Activated naive CD4-positive, alpha-beta T cell treated with anti-CD3 and anti-CD28 coated beads, Interleukin-2, amount 50 U/mL, for 16 hours (primary cell): Measurements from ENCODE around the gene ZNF618.
"Not testable (repeated sequence)": the region's sequence is repeated elsewhere in the genome, so short reads cannot be mapped to it uniquely, and the experiment has no call there.

ENCODE experiments used
- DNase-seq: peaks from one replicate; pipeline ENCODE4 v3.0.0-alpha.2; 2020

ZNF618 gene

GRCh38 chr9:114069476-114070187 lies 193.5 kb downstream of the ZNF618 start:
- no peak for DNase-seq

DNA sequence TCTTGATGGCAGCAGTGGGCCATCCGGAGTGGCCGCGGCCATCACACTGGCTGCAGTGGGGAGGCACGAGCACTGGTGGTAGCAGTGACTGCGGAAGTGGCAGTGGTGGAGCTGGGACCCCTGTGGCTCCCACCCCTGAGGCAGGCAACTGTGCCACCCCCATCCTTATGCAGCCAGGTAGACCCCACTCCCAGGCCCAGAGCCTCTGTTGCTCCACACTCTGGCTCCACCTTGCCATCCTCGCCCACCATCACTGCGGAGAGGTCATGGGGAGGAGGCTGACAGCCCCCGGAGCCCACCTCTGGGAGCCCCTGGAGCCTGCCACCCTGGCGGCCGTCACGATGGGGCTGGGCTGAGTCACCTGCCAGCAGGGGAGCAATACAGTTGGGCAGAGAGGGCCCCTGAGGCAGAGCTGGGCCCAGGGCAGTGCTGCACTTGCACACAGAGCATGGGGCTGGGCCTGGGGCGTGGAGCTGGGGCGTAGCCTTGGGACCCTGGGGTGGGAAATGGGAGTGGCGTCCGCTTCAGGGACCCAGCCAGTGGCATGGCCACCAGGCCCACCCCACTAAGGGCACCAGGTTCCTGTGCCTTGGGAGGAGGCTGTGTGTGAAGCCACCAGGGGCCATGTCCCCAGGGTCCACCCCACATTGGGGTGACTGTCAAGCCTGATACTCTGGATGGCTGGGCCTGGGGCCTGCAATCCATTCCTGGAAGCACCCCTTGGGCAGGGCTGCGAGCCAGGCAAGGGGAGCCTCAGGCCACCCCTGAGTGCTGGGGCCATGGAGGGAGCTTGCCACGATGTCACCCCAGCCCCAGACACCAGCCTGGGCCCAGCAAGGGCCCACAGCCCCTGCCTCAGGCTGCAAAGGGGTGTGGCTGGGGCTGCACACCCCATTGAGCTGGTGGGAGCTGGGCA lies 194.3 kb downstream of the ZNF618 start:
- no peak for DNase-seq

DNA sequence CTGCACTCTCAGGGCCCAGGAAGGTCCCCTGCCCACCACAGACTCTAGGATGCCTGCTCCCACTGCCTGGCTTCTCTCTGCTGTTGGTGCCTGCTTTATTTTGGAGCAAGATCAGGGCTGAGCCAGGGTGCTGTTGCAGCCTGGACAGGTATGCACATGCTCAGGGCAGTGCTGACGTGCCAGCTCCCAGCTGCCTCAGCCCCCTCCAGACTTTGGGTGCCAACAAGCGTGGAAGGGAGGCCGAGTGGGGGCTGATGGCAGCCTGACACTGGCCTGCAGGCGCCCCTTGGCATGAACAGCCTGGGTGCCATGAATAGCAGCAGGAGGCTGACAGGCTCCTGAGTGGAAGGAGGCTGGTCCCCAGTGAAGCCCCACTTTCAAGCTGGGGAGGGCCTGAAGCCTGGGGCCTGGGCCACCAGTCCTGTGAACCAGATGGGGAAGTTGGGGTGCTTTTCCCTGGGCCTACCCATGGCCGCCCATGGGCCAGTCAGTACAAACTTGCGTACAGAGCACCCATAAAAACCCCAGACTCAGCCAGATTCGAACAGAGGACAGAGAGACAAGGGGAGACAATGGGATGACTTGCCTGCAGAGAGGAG lies 195.2 kb downstream of the ZNF618 start:
- DNase-seq = no peak

GRCh38 chr9:114072184-114073140 lies 196.4 kb downstream of the ZNF618 start:
- no peak for DNase-seq

- DNase-seq = no peak
Measured at GRCh38 chr9:114075602-114076001, 199.5 kb downstream of the ZNF618 start.

DNA sequence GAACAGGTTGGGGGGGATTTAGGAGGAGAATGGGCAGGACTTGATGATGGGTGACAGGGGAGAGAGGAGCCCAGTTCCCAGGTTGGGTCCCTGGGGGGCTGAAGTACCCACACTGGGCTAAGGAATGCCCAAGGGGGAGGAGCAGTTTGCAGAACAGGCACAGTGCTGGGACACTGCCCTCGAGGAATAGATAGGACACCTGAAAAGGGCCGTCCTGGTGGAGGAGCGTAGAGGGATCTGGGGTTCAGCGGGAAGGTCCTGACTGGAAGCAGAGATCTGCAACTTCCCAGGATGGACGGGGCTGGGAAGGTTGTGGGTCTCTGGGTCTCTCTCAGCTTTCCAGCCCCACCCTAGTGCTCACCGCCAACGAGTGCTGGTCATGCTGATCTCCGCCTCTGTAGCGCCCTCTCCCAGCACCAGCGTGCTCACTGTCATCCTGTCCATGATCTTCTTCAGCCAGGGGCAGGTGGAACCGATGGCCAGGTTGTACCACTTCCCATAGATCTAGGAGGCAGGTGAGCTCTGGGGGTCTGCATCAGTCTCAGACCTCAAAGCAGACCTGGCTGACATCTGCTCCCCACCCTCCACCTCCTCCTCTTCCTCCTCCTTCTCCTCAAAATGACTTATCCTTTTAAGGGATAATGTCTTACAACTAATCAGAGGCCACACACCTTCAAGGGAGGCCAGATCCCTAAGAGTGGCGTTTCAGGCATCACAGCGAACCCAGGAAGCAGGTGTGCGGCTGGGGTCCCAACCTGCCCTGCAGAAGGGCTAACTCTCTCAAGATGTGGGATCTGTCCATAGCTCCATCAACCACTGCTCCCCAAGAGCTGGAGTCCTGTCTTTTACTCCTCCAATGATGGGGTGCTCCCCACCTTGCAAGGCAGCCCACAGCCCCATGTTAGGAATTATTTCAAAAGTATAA lies 200.4 kb downstream of the ZNF618 start:
- DNase-seq = no peak

DNA sequence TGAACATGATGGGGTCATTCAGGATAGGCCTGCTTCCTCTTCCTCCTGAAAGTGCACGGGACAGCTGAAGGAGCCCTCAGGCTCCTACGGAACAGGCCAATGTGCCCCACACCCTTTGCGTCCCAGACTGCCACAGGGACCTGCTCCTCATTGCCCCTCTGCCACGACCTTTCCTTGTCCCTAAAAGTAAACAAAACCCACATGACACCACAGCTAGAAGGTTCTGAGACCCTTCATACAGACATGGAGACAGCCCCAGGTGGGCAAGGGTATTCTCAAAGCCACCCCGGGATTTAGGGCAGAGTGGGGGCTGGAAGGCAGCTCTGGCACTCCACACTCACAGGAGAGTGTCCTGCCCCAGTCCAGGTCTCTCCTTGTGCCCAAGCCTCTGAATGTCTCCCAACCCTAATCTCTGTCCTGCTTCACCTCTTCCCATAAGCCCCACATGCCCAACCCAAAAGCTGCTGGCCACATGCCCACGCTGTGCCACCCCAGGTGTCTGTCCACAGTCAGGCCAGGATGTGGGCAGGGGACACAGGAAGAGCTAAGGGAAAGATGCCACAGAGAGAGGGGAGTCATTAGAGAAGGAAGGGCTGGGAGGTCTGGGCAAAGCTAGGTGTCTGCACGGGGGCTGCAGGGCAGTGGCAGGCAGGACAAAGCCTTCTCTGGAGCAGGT lies 201.2 kb downstream of the ZNF618 start:
- no peak for DNase-seq

DNA sequence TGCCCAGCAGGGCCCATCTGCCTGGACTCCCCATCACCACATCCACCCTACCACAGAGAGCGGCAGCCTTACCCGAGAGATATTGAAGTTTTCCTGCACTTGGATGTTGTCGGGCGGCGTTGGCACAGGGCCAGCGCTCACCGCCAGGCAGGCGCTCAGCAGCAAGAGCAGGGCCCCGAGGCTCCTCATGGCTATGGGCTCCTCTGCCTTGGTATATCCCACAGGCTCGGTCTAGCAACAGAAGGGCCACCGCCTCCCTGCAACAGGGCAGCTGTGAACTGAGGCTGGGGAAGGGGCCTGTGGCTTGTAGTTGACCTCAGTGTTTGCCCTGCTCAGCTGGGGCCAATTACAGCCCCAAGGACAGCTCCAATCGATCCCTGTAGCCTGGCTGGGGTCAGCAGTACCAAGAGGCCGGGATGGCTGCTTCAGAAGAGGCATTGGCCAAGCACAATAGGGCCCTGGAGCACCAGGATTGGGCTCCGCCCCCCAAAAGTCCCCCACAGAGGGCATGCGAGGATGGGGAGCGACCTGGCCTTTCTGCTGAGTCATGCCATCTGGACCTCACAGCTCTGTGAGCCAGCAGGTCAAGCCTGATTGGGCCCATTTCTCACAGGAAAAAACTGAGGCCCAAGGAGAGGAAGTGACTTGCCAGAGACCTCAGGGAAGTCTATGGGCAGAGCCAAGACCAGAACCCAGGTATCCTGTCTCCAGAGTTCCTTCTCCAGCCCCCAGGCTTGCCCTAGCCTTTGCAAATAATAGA lies 202.1 kb downstream of the ZNF618 start, which contains the start of gene AMBP:
Gene AMBP, minus strand, starts transcription at position 280 of the 760 bp plus-strand sequence. Its CDS starts 91 bp downstream, at position 189.
- no peak for DNase-seq

- DNase-seq = no peak
Measured at GRCh38 chr9:114078781-114079156, 202.7 kb downstream of the ZNF618 start.

DNA sequence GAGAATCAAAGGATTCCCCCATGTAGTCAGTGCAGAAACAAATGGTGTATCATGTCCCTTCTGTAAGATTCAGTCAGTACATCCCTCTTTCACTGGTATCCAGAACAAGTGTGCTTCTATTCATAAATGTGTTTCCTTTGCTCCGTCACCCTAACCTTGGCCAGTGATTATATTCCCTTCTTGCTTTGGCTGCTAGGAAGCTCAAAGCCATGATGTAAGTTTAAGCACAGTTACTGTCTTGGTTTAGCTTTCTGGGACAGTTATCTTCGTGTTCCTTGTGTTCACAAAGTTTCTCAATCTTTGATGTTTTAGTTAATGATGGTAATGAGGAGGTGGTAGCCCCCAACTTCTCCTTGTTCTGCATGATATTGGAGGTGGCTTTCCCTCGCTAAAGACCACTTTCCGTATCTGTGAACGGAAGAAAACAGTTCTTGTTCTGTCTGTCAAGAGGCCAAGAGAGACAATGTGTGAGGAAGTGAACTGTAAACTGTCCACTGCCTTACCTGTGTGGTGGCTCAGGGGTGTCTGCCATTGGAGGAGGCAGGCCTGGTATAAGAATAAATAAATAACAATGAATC lies 204.2 kb downstream of the ZNF618 start:
- no peak for DNase-seq

GRCh38 chr9:114080773-114081440 lies 204.8 kb downstream of the ZNF618 start:
- DNase-seq = no peak

DNA sequence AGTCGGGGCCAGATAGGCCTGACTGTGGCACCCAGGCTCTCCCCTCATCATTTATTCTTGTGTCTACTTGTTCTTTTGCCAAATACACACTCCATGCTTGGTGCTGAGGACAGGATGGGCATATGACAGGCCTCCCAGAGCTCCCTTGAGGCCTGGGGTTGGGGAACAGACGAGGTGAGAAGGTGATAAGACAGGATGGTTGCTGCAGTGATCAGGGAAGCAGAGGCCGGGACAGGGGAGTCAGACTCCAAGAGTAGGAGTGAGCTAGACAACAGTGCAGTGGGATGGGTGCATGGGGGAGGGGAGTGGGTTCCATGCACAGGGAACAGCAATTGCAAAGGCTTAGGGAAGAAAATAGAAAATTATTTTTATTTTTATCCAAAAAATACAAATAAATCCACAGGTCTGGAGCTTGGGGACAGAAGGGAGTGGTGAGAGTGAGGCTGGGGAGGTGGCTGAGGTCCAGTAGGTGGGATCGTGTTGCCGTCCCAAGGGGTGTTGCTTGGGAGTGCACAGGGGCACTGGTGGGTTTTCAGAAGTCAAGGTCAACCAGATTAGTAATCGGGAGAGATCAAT lies 205.4 kb downstream of the ZNF618 start:
- no peak for DNase-seq

- peak; percentile 78 for DNase-seq
Measured at GRCh38 chr9:114082017-114082762, 206.1 kb downstream of the ZNF618 start.

DNA sequence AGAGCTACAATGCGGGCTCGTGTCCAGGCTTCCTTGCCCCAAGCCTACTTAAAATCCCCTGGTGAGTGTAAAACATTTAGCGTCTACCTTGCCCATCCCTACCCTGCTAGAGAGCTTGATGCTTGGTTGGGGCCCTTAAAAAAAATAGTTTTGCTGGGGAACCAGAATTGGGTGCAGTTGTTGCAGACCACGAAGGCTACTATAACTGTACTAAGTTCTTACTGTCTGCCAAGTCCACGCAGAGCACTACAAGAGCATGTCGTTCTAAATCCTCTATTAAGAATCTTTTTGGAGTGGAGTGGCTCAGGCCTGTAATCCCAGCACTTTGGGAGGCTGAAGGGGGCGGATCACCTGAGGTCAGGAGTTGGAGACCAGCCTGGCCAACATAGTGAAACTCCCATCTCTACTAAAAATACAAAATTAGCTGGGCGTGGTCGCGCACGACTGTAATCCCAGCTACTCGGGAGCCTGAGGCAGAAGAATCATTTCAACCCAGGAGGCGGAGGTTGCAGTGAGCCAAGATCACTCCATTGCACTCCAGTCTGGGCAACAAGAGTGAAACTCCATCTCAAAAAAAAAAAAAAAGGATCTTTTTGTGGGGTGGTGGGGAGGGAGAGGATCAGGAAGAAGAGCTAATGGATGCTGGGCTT lies 206.8 kb downstream of the ZNF618 start:
- not testable (repeated sequence) for DNase-seq

- no peak for DNase-seq
Measured at GRCh38 chr9:114083666-114084065, 207.6 kb downstream of the ZNF618 start.

- DNase-seq = no peak
Measured at GRCh38 chr9:114084282-114085073, 208.4 kb downstream of the ZNF618 start.
